HEK293 (cell line): Measurements from ENCODE around the gene PRLR.

Source experiments
- CTCF ChIA-PET: fragments of 350-600 bp; formaldehyde crosslinking; extraction: SDS; loops from one replicate; lab custom pipeline; 2021; ENCODE audit warnings: antibody characterized with exemption; lab: Yijun Ruan, JAX
- POLR2A ChIA-PET: fragments of 300-600 bp; formaldehyde crosslinking; extraction: SDS; loops from one replicate; lab custom pipeline; 2020; ENCODE audit warnings: antibody characterized with exemption, inconsistent platforms; lab: Yijun Ruan, JAX
- H3K27ac ChIP-seq: fragments of 200-500 bp; sonication (Bioruptor generic); 2 replicates; pipeline ENCODE4 v1.5.1; 2014; ENCODE audit warnings: low read depth, low read length, control low read depth, inconsistent platforms; ENCODE audit errors: extremely low read depth
- H3K36me3 ChIP-seq, 2 experiments: fragments of 200-500 bp in 1 of 2; sonication (Bioruptor generic) in 1 of 2; 1 replicate in 1 of 2; 2 replicates in 1 of 2; pipeline ENCODE4 v1.5.1; 2014 to 2017; ENCODE audit warnings: inconsistent platforms in 2 of 2, low read length in 2 of 2; ENCODE audit not compliant: control insufficient read depth in 2 of 2, insufficient read depth in 1 of 2
- H3K4me1 ChIP-seq: fragments of 200-500 bp; sonication (Bioruptor generic); 2 replicates; pipeline ENCODE4 v1.5.1; 2014; ENCODE audit warnings: mild to moderate bottlenecking, low read length, inconsistent platforms; ENCODE audit not compliant: control insufficient read depth, insufficient read depth
- H3K4me3 ChIP-seq: 2 replicates; pipeline ENCODE4 v1.5.1; 2011; ENCODE audit warnings: low read depth, mild to moderate bottlenecking, control low read depth, low read length, moderate library complexity
- H3K9me3 ChIP-seq: fragments of 200-500 bp; sonication (Bioruptor generic); 2 replicates; pipeline ENCODE4 v1.5.1; 2014; ENCODE audit warnings: low read depth, low read length, inconsistent platforms; ENCODE audit not compliant: control insufficient read depth, insufficient read depth
- ELK4 ChIP-seq: IDR thresholded peaks from 2 replicates; pipeline ENCODE4 v1.6.1; 2011; ENCODE audit warnings: mild to moderate bottlenecking, low read depth, low read length, borderline replicate concordance
- GLI4 ChIP-seq: fragments of 450-650 bp; formaldehyde crosslinking; IDR thresholded peaks from 2 replicates; pipeline ENCODE4 v1.5.1; 2016; ENCODE audit warnings: missing biosample characterization, missing genetic modification characterization
- SP3 ChIP-seq: fragments of 450-650 bp; formaldehyde crosslinking; IDR thresholded peaks from 2 replicates; pipeline ENCODE4 v1.5.1; 2016; ENCODE audit warnings: missing biosample characterization, missing genetic modification characterization
- WT1 ChIP-seq: fragments of 450-650 bp; formaldehyde crosslinking; IDR thresholded peaks from 2 replicates; pipeline ENCODE4 v1.5.1; 2016; ENCODE audit warnings: missing biosample characterization, missing genetic modification characterization
- ZBTB21 ChIP-seq: fragments of 450-650 bp; formaldehyde crosslinking; IDR thresholded peaks from 2 replicates; pipeline ENCODE4 v1.5.1; 2017; ENCODE audit warnings: missing biosample characterization, missing genetic modification characterization
- ZNF114 ChIP-seq: fragments of 450-650 bp; formaldehyde crosslinking; IDR thresholded peaks from 2 replicates; pipeline ENCODE4 v1.5.0; 2017; ENCODE audit warnings: missing biosample characterization, missing genetic modification characterization
- ZNF16 ChIP-seq: fragments of 450-650 bp; formaldehyde crosslinking; IDR thresholded peaks from 2 replicates; pipeline ENCODE4 v1.5.1; 2016; ENCODE audit warnings: low read depth, missing biosample characterization, missing genetic modification characterization
- ZNF19 ChIP-seq: fragments of 450-650 bp; formaldehyde crosslinking; IDR thresholded peaks from 2 replicates; pipeline ENCODE4; 2016; ENCODE audit warnings: missing biosample characterization, missing genetic modification characterization, low read depth
- ZNF202 ChIP-seq: fragments of 450-650 bp; formaldehyde crosslinking; IDR thresholded peaks from 2 replicates; pipeline ENCODE4 v1.5.1; 2016; ENCODE audit warnings: missing biosample characterization, missing genetic modification characterization, borderline replicate concordance
- ZNF274 ChIP-seq, 2 experiments: fragments of 200-500 bp in 1 of 2; fragments of 450-650 bp in 1 of 2; sonication (Bioruptor generic) in 1 of 2; formaldehyde crosslinking in 1 of 2; IDR thresholded peaks; 2 replicates each; pipeline versions ENCODE4 v1.5.1 to v1.6.1; 2014 to 2016; ENCODE audit warnings: borderline replicate concordance in 1 of 2, inconsistent platforms in 1 of 2, low read length in 1 of 2, missing biosample characterization in 1 of 2, missing genetic modification characterization in 1 of 2
- ZNF391 ChIP-seq: fragments of 450-650 bp; formaldehyde crosslinking; IDR thresholded peaks from 2 replicates; pipeline ENCODE4 v1.5.1; 2016; ENCODE audit warnings: low read depth, missing biosample characterization, missing genetic modification characterization, borderline replicate concordance
- ZNF529 ChIP-seq: fragments of 450-650 bp; formaldehyde crosslinking; IDR thresholded peaks from 2 replicates; pipeline ENCODE4 v1.5.1; 2017; ENCODE audit warnings: missing genetic modification characterization, missing biosample characterization; ENCODE audit not compliant: insufficient replicate concordance
- ZNF530 ChIP-seq: fragments of 450-650 bp; formaldehyde crosslinking; IDR thresholded peaks from 2 replicates; pipeline ENCODE4 v1.5.1; 2016; ENCODE audit warnings: low read depth, missing biosample characterization, missing genetic modification characterization
- ZNF585B ChIP-seq: fragments of 450-650 bp; formaldehyde crosslinking; IDR thresholded peaks from 2 replicates; pipeline ENCODE4 v1.5.1; 2016; ENCODE audit warnings: missing biosample characterization, missing genetic modification characterization
- ZNF610 ChIP-seq: fragments of 450-650 bp; formaldehyde crosslinking; IDR thresholded peaks from 2 replicates; pipeline ENCODE4 v1.5.1; 2016; ENCODE audit warnings: missing biosample characterization, missing genetic modification characterization, borderline replicate concordance
- ZNF658 ChIP-seq: fragments of 450-650 bp; formaldehyde crosslinking; IDR thresholded peaks from 2 replicates; pipeline ENCODE4; 2016; ENCODE audit warnings: missing biosample characterization, missing genetic modification characterization
- ZNF677 ChIP-seq: fragments of 450-650 bp; IDR thresholded peaks from 2 replicates; pipeline ENCODE4 v1.5.0; 2018; ENCODE audit warnings: missing biosample characterization, mild to moderate bottlenecking, missing genetic modification characterization, moderate library complexity
- ZNF777 ChIP-seq: fragments of 450-650 bp; formaldehyde crosslinking; IDR thresholded peaks from 2 replicates; pipeline ENCODE4 v1.5.1; 2017; ENCODE audit warnings: missing biosample characterization, missing genetic modification characterization, borderline replicate concordance
- TF ChIP-seq, protein P1 (sequence below): fragments of 450-650 bp; formaldehyde crosslinking; IDR thresholded peaks from 2 replicates; pipeline ENCODE4 v1.5.1; 2016; ENCODE audit warnings: missing biosample characterization, missing genetic modification characterization
- TF ChIP-seq, protein P2 (sequence below): fragments of 450-650 bp; formaldehyde crosslinking; IDR thresholded peaks from 2 replicates; pipeline ENCODE4 v1.5.1; 2016; ENCODE audit warnings: missing biosample characterization, missing genetic modification characterization

Gene PRLR

GRCh38 chr5:35266276-35266675 lies 36.0 kb upstream of the PRLR start:
- ChIA-PET CTCF (no interaction called here), POLR2A (no interaction called here)
- TF ChIP-seq SP3 (tag by site-specific recombination) (no peak), ZNF274 (IDR thresholded peaks at IDR 0.05; ENCODE audit: low read length) (no peak), ZNF274 (tag by site-specific recombination; IDR thresholded peaks at IDR 0.05; ENCODE audit: borderline replicate concordance) (no peak), ZNF114 (tag by site-specific recombination) (no peak), ZNF777 (no peak), ZNF391 (tag by site-specific recombination) (no peak), ZNF677 (tag by site-specific recombination) (no peak), ZNF658 (tag by site-specific recombination) (no peak), ZNF530 (tag by site-specific recombination) (no peak)
- TF ChIP-seq, protein P1, sequence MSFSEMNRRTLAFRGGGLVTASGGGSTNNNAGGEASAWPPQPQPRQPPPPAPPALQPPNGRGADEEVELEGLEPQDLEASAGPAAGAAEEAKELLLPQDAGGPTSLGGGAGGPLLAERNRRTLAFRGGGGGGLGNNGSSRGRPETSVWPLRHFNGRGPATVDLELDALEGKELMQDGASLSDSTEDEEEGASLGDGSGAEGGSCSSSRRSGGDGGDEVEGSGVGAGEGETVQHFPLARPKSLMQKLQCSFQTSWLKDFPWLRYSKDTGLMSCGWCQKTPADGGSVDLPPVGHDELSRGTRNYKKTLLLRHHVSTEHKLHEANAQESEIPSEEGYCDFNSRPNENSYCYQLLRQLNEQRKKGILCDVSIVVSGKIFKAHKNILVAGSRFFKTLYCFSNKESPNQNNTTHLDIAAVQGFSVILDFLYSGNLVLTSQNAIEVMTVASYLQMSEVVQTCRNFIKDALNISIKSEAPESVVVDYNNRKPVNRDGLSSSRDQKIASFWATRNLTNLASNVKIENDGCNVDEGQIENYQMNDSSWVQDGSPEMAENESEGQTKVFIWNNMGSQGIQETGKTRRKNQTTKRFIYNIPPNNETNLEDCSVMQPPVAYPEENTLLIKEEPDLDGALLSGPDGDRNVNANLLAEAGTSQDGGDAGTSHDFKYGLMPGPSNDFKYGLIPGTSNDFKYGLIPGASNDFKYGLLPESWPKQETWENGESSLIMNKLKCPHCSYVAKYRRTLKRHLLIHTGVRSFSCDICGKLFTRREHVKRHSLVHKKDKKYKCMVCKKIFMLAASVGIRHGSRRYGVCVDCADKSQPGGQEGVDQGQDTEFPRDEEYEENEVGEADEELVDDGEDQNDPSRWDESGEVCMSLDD (tag by site-specific recombination): no peak
- TF ChIP-seq, protein P2, sequence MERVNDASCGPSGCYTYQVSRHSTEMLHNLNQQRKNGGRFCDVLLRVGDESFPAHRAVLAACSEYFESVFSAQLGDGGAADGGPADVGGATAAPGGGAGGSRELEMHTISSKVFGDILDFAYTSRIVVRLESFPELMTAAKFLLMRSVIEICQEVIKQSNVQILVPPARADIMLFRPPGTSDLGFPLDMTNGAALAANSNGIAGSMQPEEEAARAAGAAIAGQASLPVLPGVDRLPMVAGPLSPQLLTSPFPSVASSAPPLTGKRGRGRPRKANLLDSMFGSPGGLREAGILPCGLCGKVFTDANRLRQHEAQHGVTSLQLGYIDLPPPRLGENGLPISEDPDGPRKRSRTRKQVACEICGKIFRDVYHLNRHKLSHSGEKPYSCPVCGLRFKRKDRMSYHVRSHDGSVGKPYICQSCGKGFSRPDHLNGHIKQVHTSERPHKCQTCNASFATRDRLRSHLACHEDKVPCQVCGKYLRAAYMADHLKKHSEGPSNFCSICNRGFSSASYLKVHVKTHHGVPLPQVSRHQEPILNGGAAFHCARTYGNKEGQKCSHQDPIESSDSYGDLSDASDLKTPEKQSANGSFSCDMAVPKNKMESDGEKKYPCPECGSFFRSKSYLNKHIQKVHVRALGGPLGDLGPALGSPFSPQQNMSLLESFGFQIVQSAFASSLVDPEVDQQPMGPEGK: no peak
- Histone ChIP-seq H3K4me3 (no peak overlapping the region), H3K4me1 (no peaks in the 10 kb centered on the region), H3K27ac (no peak overlapping the region), H3K9me3 (no peaks in the 10 kb centered on the region), H3K36me3 (no peaks in the 10 kb centered on the region)

DNA sequence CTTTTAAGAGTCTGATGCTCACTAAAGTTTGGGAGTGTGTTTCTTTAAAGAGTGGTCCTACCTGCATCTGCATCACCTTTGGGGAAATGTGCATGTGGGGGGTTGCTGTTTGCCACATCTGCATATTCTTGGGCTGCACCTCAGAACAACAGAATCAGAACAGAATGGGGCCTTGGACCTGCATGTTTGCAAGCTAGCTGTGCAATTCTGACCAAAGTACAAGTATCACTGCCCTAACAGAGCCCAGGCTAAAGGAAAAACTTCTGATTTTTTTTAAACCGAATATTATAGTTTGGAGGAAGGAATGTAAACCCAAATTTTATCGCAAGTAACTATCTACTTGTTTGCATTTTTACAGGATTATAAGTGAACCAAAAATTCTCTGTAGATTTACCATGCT lies 34.2 kb upstream of the PRLR start:
- ChIA-PET POLR2A (no interaction called here), CTCF (no interaction called here)
- no peak overlapping the region for H3K4me3 ChIP-seq
- no peak overlapping the region for H3K27ac ChIP-seq
- TF ChIP-seq ZNF529 (tag by site-specific recombination): no peak
- no peak for TF ChIP-seq ZNF610 (tag by site-specific recombination)
- TF ChIP-seq GLI4 (tag by site-specific recombination): no peak
- no peak for TF ChIP-seq ZNF202 (tag by site-specific recombination)
- no peak for TF ChIP-seq ZNF16 (tag by site-specific recombination)
- no peak for TF ChIP-seq ELK4
- TF ChIP-seq WT1 (tag by site-specific recombination): no peak
- no peak for TF ChIP-seq ZNF530 (tag by site-specific recombination)
- no peak for TF ChIP-seq ZNF19 (tag by site-specific recombination)
- no peak for TF ChIP-seq ZNF585B (tag by site-specific recombination)
- no peak for TF ChIP-seq ZBTB21
- H3K9me3 ChIP-seq: no peaks in the 10 kb centered on the region
- H3K36me3 ChIP-seq: no peaks in the 10 kb centered on the region
- no peaks in the 10 kb centered on the region for H3K4me1 ChIP-seq
